Limb (tissue), 2 donors: ENCODE data around the gene XAB2.
"Not testable (repeated sequence)": the region's sequence is repeated elsewhere in the genome, so short reads cannot be mapped to it uniquely, and the experiment has no call there.

Source experiments
- DNase-seq, 2 donors: peaks; one replicate each; pipeline ENCODE4 v3.0.0-alpha.2; 2016; ENCODE audit errors: extremely low spot score in 2 of 2

Gene XAB2

DNA sequence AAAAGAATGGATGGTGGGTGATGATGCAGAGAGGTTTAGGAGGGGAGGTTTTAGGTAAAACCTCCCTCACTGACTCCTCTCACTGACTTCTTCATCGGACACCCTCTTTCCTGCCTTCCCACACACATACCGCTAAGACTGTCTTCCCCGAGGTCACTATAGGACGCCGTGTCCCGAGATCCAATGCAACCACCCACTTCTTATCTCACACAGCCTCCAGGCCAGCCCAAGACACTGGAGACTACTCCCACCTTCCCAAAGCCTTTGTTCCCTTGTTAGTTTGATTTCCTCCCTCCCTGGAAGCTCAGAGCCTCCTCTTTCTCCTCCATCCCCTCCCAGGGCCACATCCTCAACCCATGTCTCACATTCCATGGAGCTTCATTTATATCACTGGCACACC, 50.2 kb downstream of the XAB2 start:
- no peak for DNase-seq

DNA sequence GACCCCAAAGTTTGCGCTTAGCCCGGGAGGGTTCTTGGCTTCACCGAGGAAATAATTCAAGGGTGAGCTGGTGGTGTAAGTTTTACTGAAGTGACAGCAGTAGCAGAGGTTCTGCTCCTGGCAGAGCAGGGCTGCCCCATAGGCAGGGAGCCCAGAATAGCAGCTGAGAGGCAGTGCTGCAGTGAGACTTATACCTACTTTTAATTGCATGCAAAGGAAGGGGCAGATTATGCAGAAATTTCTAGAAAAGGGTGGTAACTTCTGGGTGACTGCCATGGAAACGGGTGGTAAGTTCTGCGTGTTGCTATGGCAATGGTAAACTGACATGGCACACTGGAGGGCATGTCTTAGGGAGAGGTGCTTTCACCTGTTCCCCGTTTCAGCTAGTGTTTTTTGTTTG, 51.2 kb downstream of the XAB2 start:
- no peak for DNase-seq

DNA sequence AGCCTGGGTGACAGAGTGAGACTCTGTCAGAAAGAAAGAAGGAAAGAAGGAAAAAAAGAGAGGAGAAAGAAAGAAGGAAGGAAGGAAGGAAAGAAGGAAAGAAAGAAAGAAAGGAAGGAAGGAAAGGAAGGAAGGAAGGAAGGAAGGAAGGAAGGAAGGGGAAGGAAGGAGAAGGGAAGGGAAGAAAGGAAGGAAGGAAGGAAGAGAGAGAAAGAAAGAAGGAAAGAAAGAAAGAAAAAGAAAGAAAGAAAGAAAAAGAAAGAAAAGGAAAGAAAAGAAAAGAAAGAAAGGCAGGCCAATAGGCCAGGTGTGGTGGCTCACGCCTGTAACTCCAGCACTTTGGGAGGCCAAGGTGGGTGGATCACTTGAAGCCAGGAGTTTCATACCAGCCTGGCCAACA, 51.9 kb downstream of the XAB2 start:
- DNase-seq = not testable (repeated sequence)

DNA sequence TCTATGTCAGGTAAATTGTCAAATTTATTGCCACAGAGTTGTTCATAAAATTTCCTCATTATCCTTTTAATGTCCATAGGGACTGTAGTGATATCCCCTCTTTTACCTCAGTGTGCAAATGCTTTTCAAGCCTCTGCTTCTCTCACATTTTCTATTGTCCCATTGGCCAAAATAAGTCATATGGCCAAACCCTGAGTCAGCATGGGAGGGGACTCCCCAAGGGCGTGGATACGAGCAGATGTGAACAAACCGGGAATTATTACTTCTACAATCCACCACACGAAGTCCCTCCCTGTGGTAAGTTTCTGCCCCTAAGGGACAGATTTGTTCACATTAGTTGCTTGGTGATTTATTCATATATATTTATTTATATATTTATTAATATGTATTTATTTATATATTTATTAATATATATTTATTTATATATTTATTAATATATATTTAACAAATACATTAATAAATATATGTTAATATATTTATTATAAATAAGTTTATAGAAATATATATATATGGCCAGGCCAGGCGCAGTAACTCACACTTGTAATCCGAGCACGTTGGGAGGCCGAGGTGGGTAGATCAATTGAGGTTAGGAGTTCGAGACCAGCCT, 53.8 kb downstream of the XAB2 start:
- DNase-seq = no peak

DNA sequence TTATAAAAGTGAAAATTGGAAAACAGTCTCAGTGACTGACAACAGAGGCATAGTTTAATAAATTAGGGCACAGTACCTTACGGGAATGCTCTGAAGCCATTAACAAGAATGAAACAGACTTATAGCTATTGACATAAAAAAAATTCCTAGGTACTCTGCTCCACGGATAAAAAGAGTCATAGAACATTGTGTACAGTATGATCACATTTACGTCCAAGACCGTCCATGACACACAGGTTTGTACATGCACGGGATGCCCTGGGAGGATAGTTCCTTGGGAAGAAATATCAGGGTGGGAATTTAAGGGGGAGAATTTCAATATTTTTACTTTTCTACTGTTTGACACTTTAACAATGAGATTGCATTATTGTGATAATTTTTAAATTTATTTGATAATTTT, 58.6 kb downstream of the XAB2 start:
- no peak for DNase-seq
